NCI-H2227 (cell line): ENCODE results near the gene XIAP.
"Not testable (repeated sequence)": the region's sequence is repeated elsewhere in the genome, so short reads cannot be mapped to it uniquely, and the experiment has no call there.

Source experiments
- DNase-seq: peaks from one replicate; lab custom pipeline; 2025; ENCODE audit not compliant: unreplicated experiment; lab: John Stamatoyannopoulos, UW

XIAP gene

GRCh38 chrX:123859846-123860838, at the start of gene XIAP:
TSS of gene XIAP (plus strand) at chrX:123860053. CDS start at chrX:123885663, 25,610 bp downstream.
- peak; percentile 92 for DNase-seq

GRCh38 chrX:123814343-123814742, 45.5 kb upstream of the XIAP start:
- no peak for DNase-seq

- peak; percentile 67 for DNase-seq
Measured at GRCh38 chrX:123814934-123815394, 44.9 kb upstream of the XIAP start.

GRCh38 chrX:123817288-123817894, 42.5 kb upstream of the XIAP start:
- DNase-seq = no peak

DNA sequence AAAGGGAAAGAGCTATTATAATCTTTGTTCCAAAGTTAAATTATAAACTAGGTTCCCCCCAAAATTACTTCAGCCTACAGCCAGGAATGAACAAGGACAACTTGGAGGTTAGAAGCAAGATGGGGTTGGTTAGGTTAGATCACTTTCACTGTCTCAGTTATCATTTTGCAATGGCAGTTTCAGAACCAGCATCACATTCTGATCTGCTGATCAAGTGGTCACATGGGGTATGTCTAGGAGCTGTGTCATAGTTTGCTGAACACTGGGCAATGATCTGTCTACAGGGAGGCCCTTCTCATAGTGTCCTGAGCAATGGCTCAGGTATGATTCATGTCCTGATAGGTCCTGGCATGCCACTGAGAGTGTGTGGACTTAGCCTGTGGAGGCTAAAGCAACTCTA, 41.6 kb upstream of the XIAP start:
- no peak for DNase-seq

GRCh38 chrX:123822965-123823364, 36.9 kb upstream of the XIAP start:
- DNase-seq = no peak

GRCh38 chrX:123830309-123830708, 29.5 kb upstream of the XIAP start:
- DNase-seq = peak; percentile 89

GRCh38 chrX:123833387-123833786, 26.5 kb upstream of the XIAP start:
- DNase-seq = peak; percentile 78

- no peak for DNase-seq
Measured at GRCh38 chrX:123834116-123834515, 25.7 kb upstream of the XIAP start.

DNA sequence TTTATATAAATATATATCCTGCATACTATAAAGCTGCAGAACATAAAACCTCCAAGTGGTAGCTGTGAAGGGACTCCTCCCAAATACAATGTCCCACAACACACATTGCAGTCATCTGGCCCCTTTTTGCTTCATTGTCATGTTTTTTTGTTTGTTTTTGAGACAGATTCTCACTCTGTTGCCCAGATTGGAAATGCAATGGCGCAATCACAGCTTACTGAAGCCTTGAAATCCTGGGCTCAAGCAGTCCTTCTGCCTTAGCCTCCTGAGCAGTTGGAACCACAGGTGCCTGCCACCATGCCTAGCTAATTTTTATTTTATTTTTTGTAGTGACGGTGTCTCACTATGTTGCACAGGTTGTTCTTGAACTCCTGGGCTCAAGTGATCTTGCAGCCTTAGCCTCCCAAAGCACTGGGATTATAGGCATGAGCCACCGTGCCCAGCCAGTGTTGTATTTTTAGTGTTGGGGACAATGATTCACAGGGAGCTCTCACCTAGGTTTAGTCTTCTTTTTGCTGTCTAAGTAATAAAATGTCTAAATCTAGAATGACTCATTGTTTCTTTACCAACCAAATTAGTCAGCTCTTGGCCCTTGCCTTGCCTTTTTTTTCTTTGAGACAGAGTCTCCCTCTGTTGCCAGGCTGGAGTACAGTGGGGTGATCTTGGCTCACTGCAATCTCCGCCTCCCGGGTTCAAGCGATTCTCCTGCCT, 24.0 kb upstream of the XIAP start:
- no peak for DNase-seq

DNA sequence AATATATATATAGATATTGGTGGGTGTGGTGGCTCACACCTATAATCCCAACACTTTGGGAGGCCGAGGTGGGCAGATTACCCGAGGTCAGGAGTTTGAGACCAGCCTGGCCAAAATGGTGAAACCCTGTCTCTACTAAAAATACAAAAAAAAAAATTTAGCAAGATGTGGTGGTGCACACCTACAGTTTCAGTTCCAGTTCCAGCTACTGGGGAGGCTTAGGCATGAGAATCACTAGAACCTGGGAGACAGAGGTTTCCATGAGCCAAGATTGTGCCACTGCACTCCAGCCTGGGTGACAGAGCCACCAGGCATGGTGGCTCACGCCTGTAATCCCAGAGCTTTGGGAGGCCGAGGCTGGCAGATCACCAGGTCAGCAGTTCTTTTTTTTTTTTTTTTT, 14.7 kb upstream of the XIAP start:
- not testable (repeated sequence) for DNase-seq

- DNase-seq = no peak
Measured at GRCh38 chrX:123846577-123847038, 13.2 kb upstream of the XIAP start.

DNA sequence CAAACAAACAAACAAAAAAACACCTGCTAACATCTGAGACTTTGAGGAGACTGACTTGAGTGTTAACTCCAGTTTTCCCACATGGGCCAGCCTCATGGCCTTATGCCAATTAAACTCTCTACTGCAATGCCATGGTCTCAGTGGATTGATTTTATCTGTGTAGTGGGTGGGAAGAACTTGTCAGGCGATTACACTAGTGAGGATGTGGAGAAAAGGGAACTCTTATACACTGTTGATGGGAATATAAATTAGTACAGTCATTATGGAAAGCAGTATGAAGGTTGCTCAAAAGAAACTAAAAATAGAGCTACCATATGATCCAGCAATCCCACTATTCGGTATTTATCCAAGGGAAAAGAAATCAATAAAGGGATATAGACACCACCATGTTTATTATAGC, 12.8 kb upstream of the XIAP start:
- DNase-seq = no peak

- DNase-seq = no peak
Measured at GRCh38 chrX:123849096-123849495, 10.8 kb upstream of the XIAP start.

DNA sequence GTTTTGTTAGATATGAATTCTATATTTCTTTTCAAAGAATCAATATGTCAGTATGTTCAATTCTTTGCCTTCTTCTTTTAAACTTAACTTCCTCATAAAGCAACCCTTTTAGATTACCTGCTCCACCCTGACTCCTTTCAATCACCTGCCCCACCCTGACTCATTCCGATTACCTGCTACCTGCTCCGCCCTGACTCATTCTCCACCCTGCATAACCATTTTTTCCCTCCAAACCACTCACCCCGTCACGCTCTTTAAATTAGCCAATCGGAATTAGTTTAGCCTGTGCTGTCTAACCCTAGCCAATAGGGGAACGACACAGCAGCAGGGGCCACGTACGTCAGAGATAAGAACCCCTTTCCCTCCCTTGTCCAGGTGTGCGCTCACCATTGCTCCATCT, 9.9 kb upstream of the XIAP start:
- not testable (repeated sequence) for DNase-seq

DNA sequence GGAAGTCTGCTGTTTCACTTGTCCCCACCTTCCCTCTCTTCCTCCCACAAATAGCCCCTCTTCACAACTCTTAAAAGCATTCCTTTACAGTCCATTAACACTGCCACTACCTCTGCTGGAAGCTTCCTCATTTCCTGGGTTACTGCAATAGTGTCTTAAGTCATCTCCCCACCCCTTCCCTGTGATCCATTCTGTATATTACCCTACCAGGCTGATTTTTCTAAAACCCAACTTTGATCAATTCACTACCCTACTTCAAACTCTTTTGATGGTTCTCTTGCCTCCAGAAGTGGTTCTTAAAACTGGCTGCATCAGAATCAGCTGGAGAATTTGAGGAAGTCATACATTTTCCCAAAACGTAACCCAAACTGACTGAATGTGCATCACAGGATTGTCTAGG, 8.8 kb upstream of the XIAP start:
- no peak for DNase-seq

GRCh38 chrX:123854329-123854728, 5.5 kb upstream of the XIAP start:
- DNase-seq = peak; percentile 51

DNA sequence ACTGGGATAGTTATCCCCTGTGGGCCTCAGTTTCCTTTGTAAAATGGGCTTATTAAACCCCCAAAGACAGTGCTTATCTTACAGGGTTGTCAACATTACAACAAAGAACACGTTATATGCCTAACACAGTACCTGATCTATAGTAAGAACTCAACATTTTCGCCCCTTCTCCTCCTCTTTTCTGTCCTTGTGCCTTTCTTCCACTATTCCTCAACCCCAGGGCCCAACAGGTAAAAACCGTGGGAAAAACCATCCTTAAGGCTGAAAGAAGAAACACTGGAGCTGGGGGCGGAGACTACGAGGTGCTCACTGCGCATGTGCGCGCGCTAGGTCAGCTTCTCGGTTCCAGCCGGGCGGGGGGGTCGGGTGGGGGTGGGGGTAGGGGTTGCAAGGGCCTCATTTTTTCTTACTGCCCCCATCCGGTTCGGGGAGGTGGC, 426 bp upstream of the XIAP start:
- DNase-seq = peak; percentile 92

DNA sequence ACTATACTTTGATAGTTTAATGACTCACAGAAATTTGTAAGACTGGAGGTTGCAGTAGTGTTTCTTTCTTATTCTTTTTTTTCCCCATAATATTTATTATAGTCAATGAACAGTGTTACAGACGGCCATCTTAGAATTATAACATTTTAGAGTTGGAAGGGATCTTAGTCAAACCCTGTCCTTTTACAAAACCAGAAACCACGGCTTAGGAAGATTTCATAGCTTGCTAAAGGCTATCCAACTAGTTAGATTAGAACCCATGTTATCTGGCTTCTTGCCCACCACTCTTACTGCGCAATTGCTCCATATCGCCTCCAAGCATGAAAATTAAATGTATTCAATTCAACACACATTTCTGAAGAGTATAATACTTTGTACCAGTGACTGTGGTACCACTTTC, 1.1 kb downstream of the XIAP start:
- peak; percentile 10 for DNase-seq

GRCh38 chrX:123869488-123869887, 9.6 kb downstream of the XIAP start:
- DNase-seq = no peak

DNA sequence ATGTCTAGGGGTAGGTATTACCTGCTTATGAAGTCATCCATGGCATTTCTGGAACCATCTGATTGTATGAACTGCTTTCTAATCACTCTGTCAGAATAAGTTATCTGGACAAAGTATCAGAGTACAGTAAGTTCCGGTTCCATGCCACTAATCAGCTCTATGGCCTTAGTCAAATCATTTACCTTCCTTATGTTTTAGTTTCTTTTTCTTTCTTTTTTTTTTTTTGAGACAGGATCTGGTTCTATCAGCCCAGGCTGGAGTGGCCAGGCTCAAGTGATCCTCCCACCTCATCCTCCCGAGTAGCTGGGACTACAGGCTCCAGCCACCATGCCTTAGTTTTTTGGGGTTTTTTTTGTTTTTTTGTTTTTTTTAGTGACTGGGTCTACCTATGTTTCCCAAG, 11.5 kb downstream of the XIAP start:
- no peak for DNase-seq
